Right lobe of liver (tissue), 4 donors: ENCODE results near the gene ATP8B2.

Experiments
- CTCF ChIP-seq, 4 donors: fragments of 200-600 bp in 3 of 4; fragments of 450-650 bp in 1 of 4; IDR thresholded peaks; one replicate each; pipeline versions ENCODE4 v1.5.1 to v1.8.0; 2016 to 2022; ENCODE audit warnings: antibody characterized with exemption in 4 of 4, mild to moderate bottlenecking in 2 of 4
- POLR2A ChIP-seq: fragments of 450-650 bp; IDR thresholded peaks from one replicate; pipeline ENCODE4 v1.6.1; 2017; ENCODE audit warnings: antibody characterized with exemption, mild to moderate bottlenecking
- donor health status: DM: no; HTN: no; CAD: no.
- donor health status: DM: no; HTN: no; CAD: no.
- donor health status: DM: no; HTN: yes; CAD: no.

- peak; percentile 36 to 44 (median 42) for TF ChIP-seq CTCF (IDR thresholded peaks at IDR 0.05)
- TF ChIP-seq POLR2A: no peak
These were observed 539 bp downstream of the ATP8B2 start for GRCh38 chr1:154325583-154326545.
